Measurements from ENCODE around the gene SNRNP25. TPM values are rescaled to one million over a fixed set of nuclear protein-coding genes. Genes with fewer than 3 reads are reported as not detected.
A peak's percentile ranks its signal among the peaks of the same experiment; 100 is the strongest.

Gene SNRNP25
- total RNA-seq, 1 donor from 2014 or later: 45.6 TPM

- intact Hi-C loops (cut with DNase I): no loop called here
Observed at GRCh38 chr16:60929-61878, 7.6 kb downstream of the SNRNP25 start.

DNA sequence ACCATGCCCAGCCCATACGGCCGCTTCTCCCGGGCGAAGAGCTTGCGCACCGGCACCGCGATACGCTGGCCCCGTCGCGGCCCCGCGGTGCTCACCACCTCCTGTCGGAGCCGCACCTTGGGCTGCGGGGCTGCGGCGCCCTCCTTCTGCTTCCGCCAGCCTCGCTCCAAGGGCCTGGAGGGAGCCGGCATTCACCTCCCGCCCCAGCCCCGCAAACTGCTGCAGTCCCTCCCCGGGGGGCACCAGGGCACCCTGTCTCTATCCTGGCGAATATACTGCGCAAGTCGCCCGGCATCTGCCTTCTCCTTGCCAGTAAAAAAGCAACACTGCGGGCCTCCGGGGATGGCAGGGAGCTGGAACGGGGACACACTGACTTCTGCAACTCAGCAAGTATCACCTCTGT, 8.3 kb downstream of the SNRNP25 start:
- no peak for DNase-seq (ENCODE audit: low spot score)

More at GRCh38 chr16:60929-61878, 7.6 kb downstream of the SNRNP25 start:
- no peak for DNase-seq (ENCODE audit: low spot score)

GRCh38 chr16:62283-62967, 8.8 kb downstream of the SNRNP25 start:
- intact Hi-C loops (cut with DNase I): no loop called here
- no peak for DNase-seq (ENCODE audit: low spot score)

More for the DNA sequence above, 8.3 kb downstream of the SNRNP25 start:
- intact Hi-C loops (cut with DNase I): no loop called here

DNA sequence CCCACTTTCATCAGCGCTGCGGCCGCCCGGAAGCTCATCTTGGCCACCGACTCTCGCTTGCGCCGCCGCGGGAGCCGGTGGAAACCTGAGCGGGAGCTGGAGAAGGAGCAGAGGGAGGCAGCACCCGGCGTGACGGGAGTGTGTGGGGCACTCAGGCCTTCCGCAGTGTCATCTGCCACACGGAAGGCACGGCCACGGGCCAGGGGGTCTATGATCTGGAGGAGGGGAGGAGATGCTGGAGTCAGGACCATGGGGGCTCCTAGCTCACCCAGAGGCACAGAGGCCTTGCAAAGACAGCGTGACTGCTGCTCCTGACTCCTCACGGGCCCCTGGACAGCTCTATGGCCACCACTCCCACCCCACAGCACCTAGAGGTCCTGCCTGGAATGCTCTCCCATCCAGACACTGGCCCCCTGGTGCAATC, 9.4 kb downstream of the SNRNP25 start:
- intact Hi-C loops (cut with DNase I): no loop called here
- no peak for DNase-seq (ENCODE audit: low spot score)

- intact Hi-C loops (cut with DNase I): no loop called here
- DNase-seq (ENCODE audit: low spot score): no peak
Observed at GRCh38 chr16:63466-63865, 9.8 kb downstream of the SNRNP25 start.

DNA sequence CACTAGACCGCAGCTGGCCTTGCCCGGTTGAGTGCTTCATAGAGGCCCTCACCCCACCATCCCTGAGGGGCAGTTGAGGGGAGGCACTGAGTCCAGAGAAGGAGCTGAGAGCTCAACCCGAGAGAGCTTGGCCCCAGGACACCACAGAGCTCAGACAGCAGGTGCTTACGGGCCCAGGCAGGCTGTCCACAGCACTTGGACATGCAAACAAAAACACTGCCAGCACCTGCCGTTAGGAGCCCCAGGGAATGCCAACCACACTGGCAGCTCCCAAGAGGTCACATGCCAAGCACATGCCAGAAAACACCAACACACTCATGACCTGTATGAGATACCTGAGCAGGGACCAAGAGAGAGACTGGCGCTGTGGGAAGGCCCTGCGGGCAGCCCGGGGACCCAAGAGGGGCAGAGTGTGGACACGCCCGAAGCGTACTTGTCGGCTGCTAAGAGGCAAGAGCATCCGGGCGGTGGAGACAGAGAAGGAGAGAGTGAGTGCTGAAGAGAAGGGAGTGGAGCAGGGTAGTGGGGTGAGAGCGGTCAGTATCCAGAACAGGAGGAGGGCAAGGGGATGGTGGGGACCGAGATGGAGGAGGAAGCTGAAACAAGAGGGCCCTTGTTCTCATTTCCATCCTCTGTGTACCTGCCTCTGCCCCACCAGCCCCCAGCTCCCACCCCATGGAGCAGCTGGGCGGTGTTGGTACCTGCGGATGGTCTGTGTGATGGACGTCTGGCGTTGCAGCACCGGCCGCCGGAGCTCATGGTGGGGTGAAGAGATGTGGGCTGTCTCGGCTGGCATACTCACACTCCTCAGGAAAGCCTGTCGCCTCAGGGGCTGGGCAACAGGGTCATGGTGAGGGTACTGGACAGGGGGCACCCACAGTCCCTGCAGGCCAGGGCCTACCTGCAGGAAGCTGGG, 10.6 kb downstream of the SNRNP25 start:
- DNase-seq (ENCODE audit: low spot score): no peak
- intact Hi-C loops (cut with DNase I): no loop called here

DNA sequence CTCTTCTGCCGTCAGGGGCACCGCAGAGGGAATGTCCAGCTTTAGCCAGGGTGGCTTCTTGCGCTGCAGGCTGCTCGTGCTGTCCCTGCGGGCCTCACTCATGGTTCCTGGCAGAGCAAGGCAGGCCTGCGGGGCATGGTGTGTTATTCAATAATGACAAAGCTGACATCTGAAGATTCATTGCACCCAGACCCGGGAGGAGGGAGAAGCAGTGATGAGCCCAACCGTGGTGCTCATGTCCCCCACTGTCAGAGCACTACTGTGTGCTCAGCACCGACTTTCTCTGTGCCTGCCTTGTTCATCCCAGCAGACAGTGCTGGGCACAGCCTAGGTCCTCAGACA, 11.3 kb downstream of the SNRNP25 start:
- intact Hi-C loops (cut with DNase I): loop anchor here (1.0 kb wide), 1 partner anchor 31 kb away; no protein-coding TSS in a partner anchor
- no peak for DNase-seq (ENCODE audit: low spot score)

DNA sequence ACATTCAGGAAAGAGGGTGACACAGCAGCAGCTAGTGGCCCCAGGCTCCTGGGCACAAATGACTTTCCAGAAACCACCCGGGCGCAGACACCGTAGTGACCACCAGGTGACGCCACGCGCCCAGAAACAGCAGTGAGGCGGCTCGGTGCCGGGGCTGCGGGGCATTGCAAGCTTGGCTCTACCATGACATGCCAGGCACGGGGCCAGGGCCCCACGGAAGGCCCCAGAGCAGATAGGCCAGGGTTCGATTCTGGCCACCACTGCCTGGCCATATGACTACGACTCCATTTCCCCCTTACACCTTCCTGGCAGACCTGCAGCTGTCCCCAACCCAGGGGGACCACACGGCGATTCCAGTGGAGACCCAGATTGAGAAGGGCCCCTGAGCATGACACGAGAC, 12.1 kb downstream of the SNRNP25 start:
- DNase-seq (ENCODE audit: low spot score): peak; percentile 91
- intact Hi-C loops (cut with DNase I): loop anchor here (1.0 kb wide), 1 partner anchor 31 kb away; no protein-coding TSS in a partner anchor

GRCh38 chr16:66309-67182, 12.9 kb downstream of the SNRNP25 start:
- DNase-seq (ENCODE audit: low spot score): no peak
- intact Hi-C loops (cut with DNase I): no loop called here

DNA sequence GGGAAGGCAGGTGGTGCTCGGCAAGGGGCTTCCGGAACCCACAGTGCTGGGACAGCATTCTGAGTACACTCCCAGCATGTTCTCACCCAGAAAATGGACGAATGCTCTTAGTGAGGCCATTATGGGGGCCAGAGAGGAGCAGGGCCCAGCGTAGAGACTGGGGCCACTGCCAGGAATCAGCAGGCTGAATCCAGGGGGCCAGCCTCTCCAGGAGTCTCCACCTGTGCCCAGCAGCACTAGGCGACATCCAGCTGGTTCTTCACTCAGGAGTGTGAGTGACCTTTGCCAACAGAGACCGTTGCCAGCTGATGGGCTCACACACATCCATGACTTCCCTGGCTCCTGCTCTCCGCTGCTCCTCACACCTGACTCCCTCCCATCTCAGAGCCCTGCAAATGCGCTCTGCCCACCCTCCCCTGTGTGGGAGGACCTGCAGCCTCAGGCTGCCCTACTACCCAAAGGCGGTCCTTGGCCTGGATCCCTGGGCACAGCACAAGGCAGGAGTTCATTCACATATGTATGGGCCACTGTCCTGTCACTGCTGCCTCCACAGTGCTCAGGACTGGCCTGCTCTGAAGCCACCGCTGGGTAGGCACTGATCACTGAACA, 13.7 kb downstream of the SNRNP25 start:
- intact Hi-C loops (cut with DNase I): no loop called here
- no peak for DNase-seq (ENCODE audit: low spot score)

DNA sequence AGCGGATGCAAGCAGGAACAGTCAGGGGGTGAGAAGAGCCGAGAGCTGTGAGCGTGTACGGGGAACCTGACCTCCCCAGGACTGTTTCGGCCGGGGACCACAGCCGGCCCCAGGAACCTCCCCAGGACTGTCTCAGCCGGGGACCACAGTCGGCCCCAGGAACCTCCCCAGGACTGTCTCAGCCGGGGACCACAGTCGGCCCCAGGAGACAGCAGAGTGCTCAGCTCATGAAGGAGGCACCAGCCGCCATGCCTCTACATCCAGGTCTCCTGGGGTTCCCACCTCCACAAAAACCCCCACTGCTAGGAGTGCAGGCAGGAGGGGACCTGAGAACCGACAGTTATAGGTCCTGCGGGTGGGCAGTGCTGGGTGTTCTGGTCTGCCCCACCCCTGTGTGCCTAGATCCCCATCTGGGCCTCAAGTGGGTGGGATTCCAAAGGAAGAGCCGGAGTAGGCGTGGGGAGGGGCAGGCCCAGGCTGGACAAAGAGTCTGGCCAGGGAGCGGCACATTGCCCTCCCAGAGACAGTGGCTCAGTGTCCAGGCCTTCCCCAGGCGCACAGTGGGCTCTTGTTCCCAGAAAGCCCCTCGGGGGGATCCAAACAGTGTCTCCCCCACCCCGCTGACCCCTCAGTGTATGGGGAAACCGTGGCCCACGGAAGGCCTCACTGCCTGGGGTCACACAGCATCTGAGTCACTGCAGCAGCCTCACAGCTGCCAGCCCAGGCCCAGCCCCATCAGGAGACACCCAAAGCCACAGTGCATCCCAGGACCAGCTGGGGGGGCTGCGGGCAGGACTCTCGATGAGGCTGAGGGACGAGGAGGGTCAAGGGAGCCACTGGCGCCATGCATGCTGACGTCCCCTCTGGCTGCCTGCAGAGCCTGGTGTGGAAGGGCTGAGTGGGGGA, 14.5 kb downstream of the SNRNP25 start:
- intact Hi-C loops (cut with DNase I): no loop called here
- no peak for DNase-seq (ENCODE audit: low spot score)

GRCh38 chr16:69181-69580, 15.6 kb downstream of the SNRNP25 start:
- intact Hi-C loops (cut with DNase I): no loop called here
- DNase-seq (ENCODE audit: low spot score): no peak

DNA sequence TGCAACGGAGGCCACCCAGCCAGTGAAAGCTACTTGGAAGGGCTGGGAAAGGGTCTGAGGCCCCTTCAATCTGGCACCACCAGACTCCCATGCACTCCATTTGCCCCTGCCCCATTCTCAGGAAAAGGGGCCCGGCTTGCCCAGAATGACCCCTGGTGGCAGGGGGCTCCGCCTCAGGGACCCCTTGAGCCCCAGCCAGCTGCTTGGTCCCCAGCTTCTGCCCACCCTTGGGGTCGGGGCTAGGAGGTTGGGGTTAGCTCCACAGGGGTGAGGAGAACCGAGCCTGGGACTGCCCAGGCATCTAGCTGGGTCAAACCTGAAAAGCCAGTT, 17.5 kb downstream of the SNRNP25 start:
- intact Hi-C loops (cut with DNase I): no loop called here
- no peak for DNase-seq (ENCODE audit: low spot score)

GRCh38 chr16:71540-72401, 18.1 kb downstream of the SNRNP25 start:
- intact Hi-C loops (cut with DNase I): no loop called here
- DNase-seq (ENCODE audit: low spot score): no peak

- DNase-seq (ENCODE audit: low spot score): no peak
- intact Hi-C loops (cut with DNase I): no loop called here
Observed at GRCh38 chr16:72561-73548, 19.2 kb downstream of the SNRNP25 start, which contains the start of gene RHBDF1. Gene RHBDF1 (minus strand): TSS chr16:72631. CDS start chr16:65015, 7,616 bp downstream.
